Lower leg skin (tissue), 3 donors: ENCODE results near the gene INPP4B.

Source experiments
- POLR2A ChIP-seq, 2 donors: fragments of 450-650 bp; IDR thresholded peaks; one replicate each; pipeline ENCODE4 v1.6.1; 2016 to 2017; ENCODE audit warnings: antibody characterized with exemption in 2 of 2, mild to moderate bottlenecking in 1 of 2, moderate library complexity in 1 of 2
- TF ChIP-seq, protein P1 (sequence below), 3 donors: fragments of 450-650 bp; IDR thresholded peaks; one replicate each; pipeline ENCODE4 v1.5.1; 2016; ENCODE audit warnings: antibody characterized with exemption in 3 of 3, mild to moderate bottlenecking in 3 of 3, moderate library complexity in 2 of 3

DNA sequence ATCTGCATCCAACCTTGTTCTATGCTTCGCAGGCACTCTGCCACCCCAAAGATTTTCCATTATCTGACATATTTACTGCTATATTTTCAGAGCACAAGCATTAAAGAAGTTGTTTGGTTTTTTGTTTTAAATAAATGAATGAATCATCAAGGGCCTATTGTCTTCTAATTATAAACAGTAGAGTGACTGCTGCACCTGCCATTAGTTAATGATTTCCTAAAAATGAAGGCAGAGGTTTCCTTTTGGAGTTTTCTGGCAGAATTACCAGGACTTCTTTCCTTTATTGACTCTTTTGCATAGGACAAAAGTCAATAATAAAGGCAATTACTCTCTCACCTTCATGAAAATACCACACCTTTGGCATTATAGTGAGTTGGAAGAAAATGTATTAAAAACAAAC is 238.1 kb downstream of the INPP4B start:
- TF ChIP-seq, protein P1, sequence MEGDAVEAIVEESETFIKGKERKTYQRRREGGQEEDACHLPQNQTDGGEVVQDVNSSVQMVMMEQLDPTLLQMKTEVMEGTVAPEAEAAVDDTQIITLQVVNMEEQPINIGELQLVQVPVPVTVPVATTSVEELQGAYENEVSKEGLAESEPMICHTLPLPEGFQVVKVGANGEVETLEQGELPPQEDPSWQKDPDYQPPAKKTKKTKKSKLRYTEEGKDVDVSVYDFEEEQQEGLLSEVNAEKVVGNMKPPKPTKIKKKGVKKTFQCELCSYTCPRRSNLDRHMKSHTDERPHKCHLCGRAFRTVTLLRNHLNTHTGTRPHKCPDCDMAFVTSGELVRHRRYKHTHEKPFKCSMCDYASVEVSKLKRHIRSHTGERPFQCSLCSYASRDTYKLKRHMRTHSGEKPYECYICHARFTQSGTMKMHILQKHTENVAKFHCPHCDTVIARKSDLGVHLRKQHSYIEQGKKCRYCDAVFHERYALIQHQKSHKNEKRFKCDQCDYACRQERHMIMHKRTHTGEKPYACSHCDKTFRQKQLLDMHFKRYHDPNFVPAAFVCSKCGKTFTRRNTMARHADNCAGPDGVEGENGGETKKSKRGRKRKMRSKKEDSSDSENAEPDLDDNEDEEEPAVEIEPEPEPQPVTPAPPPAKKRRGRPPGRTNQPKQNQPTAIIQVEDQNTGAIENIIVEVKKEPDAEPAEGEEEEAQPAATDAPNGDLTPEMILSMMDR (IDR thresholded peaks at IDR 0.05) = no peak
- TF ChIP-seq POLR2A (IDR thresholded peaks at IDR 0.05) = no peak
